Stimulated activated CD4-positive, alpha-beta T cell treated with anti-CD3 and anti-CD28 coated beads, Interleukin-12 subunit alpha, Interleukin-12 subunit beta, amount 100 ng/mL, for 48 hours (primary cell): ENCODE results near the gene NCK1.
"Not testable (repeated sequence)": the region's sequence is repeated elsewhere in the genome, so short reads cannot be mapped to it uniquely, and the experiment has no call there.

Experiments
- DNase-seq, 3 donors: peaks; one replicate each; pipeline ENCODE4 v3.0.0-alpha.2; 2020; ENCODE audit warnings: low read depth in 2 of 3, low spot score in 1 of 3

The NCK1 gene

GRCh38 chr3:136982520-136983138 is 120.6 kb downstream of the NCK1 start:
- DNase-seq = no peak

GRCh38 chr3:136984837-136985236 is 122.8 kb downstream of the NCK1 start:
- DNase-seq = no peak

GRCh38 chr3:136987398-136987980 is 125.5 kb downstream of the NCK1 start:
- DNase-seq = not testable (repeated sequence)

GRCh38 chr3:136988651-136989050 is 126.6 kb downstream of the NCK1 start:
- no peak for DNase-seq

GRCh38 chr3:136989781-136990524 is 127.9 kb downstream of the NCK1 start:
- no peak for DNase-seq

GRCh38 chr3:136990826-136991225 is 128.8 kb downstream of the NCK1 start:
- DNase-seq = no peak

- no peak for DNase-seq
These were observed 130.1 kb downstream of the NCK1 start for GRCh38 chr3:136992115-136992514.

- DNase-seq = no peak
These were observed 132.9 kb downstream of the NCK1 start for GRCh38 chr3:136994772-136995516.

- DNase-seq = no peak
These were observed 133.6 kb downstream of the NCK1 start for GRCh38 chr3:136995652-136996051.
